Measurements from ENCODE around the gene SCFD2. TPM values are rescaled to one million over a fixed set of nuclear protein-coding genes. Genes with fewer than 3 reads are reported as not detected.
"Not testable (repeated sequence)": the region's sequence is repeated elsewhere in the genome, so short reads cannot be mapped to it uniquely, and the experiment has no call there.

SCFD2 gene
- total RNA-seq, 2 donors from 2014 or later, result 20.3 to 27.4 TPM

GRCh38 chr4:53233114-53233795 lies 132.6 kb downstream of the SCFD2 start:
- H3K9me3 ChIP-seq, result no peaks in the 10 kb centered on the region
- peaks cover 0 to 13% of the 10 kb centered on the region in 2 donors for H3K4me1 ChIP-seq (ENCODE audit: control insufficient read depth in 1 of 2, low read depth in 2 of 2)
- H3K27me3 ChIP-seq (replicated peaks; ENCODE audit: insufficient read depth), result no peaks in the 10 kb centered on the region
- H3K36me3 ChIP-seq, result no peaks in the 10 kb centered on the region
- ATAC-seq (ENCODE audit: insufficient number of reproducible peaks, low FRiP score, low read depth), result no peak
- no peak overlapping the region for H3K27ac ChIP-seq
- TF ChIP-seq CTCF (IDR thresholded peaks at IDR 0.05), result no peak
- no peak overlapping the region for H3K4me3 ChIP-seq
- no peak for DNase-seq (ENCODE audit: low spot score)

GRCh38 chr4:53232371-53232770 lies 133.5 kb downstream of the SCFD2 start:
- no peak for TF ChIP-seq CTCF (IDR thresholded peaks at IDR 0.05)

GRCh38 chr4:53228036-53228435 lies 137.8 kb downstream of the SCFD2 start:
- Histone ChIP-seq H3K4me1 (ENCODE audit: control insufficient read depth in 1 of 2, low read depth in 2 of 2) (peaks cover 0 to 2% of the 10 kb centered on the region in 2 donors), H3K4me3 (no peak overlapping the region), H3K9me3 (no peaks in the 10 kb centered on the region), H3K27me3 (replicated peaks; ENCODE audit: insufficient read depth) (no peaks in the 10 kb centered on the region), H3K36me3 (no peaks in the 10 kb centered on the region), H3K27ac (no peak overlapping the region)
- TF ChIP-seq CTCF (IDR thresholded peaks at IDR 0.05), result no peak
- ATAC-seq (ENCODE audit: insufficient number of reproducible peaks, low FRiP score, low read depth) (no peak), DNase-seq (ENCODE audit: low spot score) (no peak)

More at GRCh38 chr4:53232371-53232770, 133.5 kb downstream of the SCFD2 start:
- Histone ChIP-seq H3K9me3 (no peaks in the 10 kb centered on the region), H3K27me3 (replicated peaks; ENCODE audit: insufficient read depth) (no peaks in the 10 kb centered on the region), H3K4me1 (ENCODE audit: control insufficient read depth in 1 of 2, low read depth in 2 of 2) (peaks cover 0 to 13% of the 10 kb centered on the region in 2 donors), H3K4me3 (no peak overlapping the region), H3K36me3 (no peaks in the 10 kb centered on the region), H3K27ac (no peak overlapping the region)
- DNase-seq (ENCODE audit: low spot score), result no peak
- no peak for ATAC-seq (ENCODE audit: insufficient number of reproducible peaks, low FRiP score, low read depth)

GRCh38 chr4:53227451-53227850 lies 138.4 kb downstream of the SCFD2 start:
- no peak overlapping the region for H3K27ac ChIP-seq
- ATAC-seq (ENCODE audit: insufficient number of reproducible peaks, low FRiP score, low read depth) (no peak), DNase-seq (ENCODE audit: low spot score) (no peak)
- no peaks in the 10 kb centered on the region for H3K36me3 ChIP-seq
- no peak overlapping the region for H3K4me3 ChIP-seq
- H3K27me3 ChIP-seq (replicated peaks; ENCODE audit: insufficient read depth), result no peaks in the 10 kb centered on the region
- no peaks in the 10 kb centered on the region for H3K9me3 ChIP-seq
- no peak for TF ChIP-seq CTCF (IDR thresholded peaks at IDR 0.05)
- no peaks in the 10 kb centered on the region for H3K4me1 ChIP-seq (ENCODE audit: control insufficient read depth in 1 of 2, low read depth in 2 of 2)

- no peak for TF ChIP-seq CTCF (IDR thresholded peaks at IDR 0.05)
- no peaks in the 10 kb centered on the region for H3K36me3 ChIP-seq
These were observed 143.9 kb downstream of the SCFD2 start for GRCh38 chr4:53221832-53222480.

GRCh38 chr4:53219148-53219547 lies 146.7 kb downstream of the SCFD2 start:
- ATAC-seq (ENCODE audit: insufficient number of reproducible peaks, low FRiP score, low read depth); H3K36me3 ChIP-seq: not testable (repeated sequence)

More at GRCh38 chr4:53221832-53222480, 143.9 kb downstream of the SCFD2 start:
- ATAC-seq (ENCODE audit: insufficient number of reproducible peaks, low FRiP score, low read depth) (no peak), DNase-seq (ENCODE audit: low spot score) (no peak)
- H3K4me1 ChIP-seq (ENCODE audit: control insufficient read depth in 1 of 2, low read depth in 2 of 2), result no peaks in the 10 kb centered on the region
- H3K4me3 ChIP-seq, result no peak overlapping the region
- no peak overlapping the region for H3K27ac ChIP-seq
- no peaks in the 10 kb centered on the region for H3K27me3 ChIP-seq (replicated peaks; ENCODE audit: insufficient read depth)
- no peaks in the 10 kb centered on the region for H3K9me3 ChIP-seq

More at GRCh38 chr4:53219148-53219547, 146.7 kb downstream of the SCFD2 start:
- H3K27me3 ChIP-seq (replicated peaks; ENCODE audit: insufficient read depth); DNase-seq (ENCODE audit: low spot score); H3K4me1 ChIP-seq (ENCODE audit: control insufficient read depth in 1 of 2, low read depth in 2 of 2); H3K4me3 ChIP-seq; H3K9me3 ChIP-seq; H3K27ac ChIP-seq: not testable (repeated sequence)
